Colonic mucosa (tissue), 4 donors: ENCODE data around the gene EIF2AK3. TPM values are rescaled to one million over a fixed set of nuclear protein-coding genes. Genes with fewer than 3 reads are reported as not detected.
"Not testable (repeated sequence)": the region's sequence is repeated elsewhere in the genome, so short reads cannot be mapped to it uniquely, and the experiment has no call there.

Experiments
- DNase-seq: peaks from one replicate; pipeline ENCODE4 v3.0.0-alpha.2; 2020
- H3K27ac ChIP-seq: fragments of 200-600 bp; one replicate; pipeline ENCODE4 v1.8.0; 2021
- H3K27me3 ChIP-seq: fragments of 200-600 bp; one replicate; pipeline ENCODE4 v1.8.0; 2021
- H3K36me3 ChIP-seq: fragments of 200-600 bp; one replicate; pipeline ENCODE4 v1.8.0; 2021
- H3K4me1 ChIP-seq: fragments of 200-600 bp; one replicate; pipeline ENCODE4 v1.8.0; 2021; ENCODE audit warnings: mild to moderate bottlenecking
- H3K4me3 ChIP-seq: fragments of 200-600 bp; one replicate; pipeline ENCODE4 v1.8.0; 2021
- H3K9ac ChIP-seq, 2 donors: one replicate each; pipeline ENCODE4 v1.7.0; 2013; ENCODE audit warnings: control low read depth in 2 of 2, low read depth in 2 of 2, low read length in 2 of 2
- H3K9me3 ChIP-seq: fragments of 200-600 bp; one replicate; pipeline ENCODE4 v1.8.0; 2021
- intact Hi-C: fragments of 100-400 bp; cut with DNase I; formaldehyde crosslinking; loops from one replicate; pipeline ENCODE4 v1.14.1; 2022
- total RNA-seq, 2 donors: library from RNA; stranded (reverse); fragmentation: NEBNext Ultra II Directional in 1 of 2; extraction: Animal tissue kit (Norgen Biotek cat#: 25700) in 1 of 2; gene quantifications; one replicate each; pipeline ENCODE4 v1.2.1, GENCODE V29; 2021
- TF ChIP-seq, protein P1 (sequence below): fragments of 200-600 bp; IDR thresholded peaks from one replicate; pipeline ENCODE4 v1.8.0; 2022; ENCODE audit warnings: antibody characterized with exemption, mild to moderate bottlenecking
- donor health status: healthy.
- donor health status: DM: no; HTN: no; CAD: no.
- donor health status: DM: no; HTN: no; CAD: no.

Gene EIF2AK3
- total RNA-seq, 2 donors from 2014 or later, result 23.0 to 38.3 TPM

DNA sequence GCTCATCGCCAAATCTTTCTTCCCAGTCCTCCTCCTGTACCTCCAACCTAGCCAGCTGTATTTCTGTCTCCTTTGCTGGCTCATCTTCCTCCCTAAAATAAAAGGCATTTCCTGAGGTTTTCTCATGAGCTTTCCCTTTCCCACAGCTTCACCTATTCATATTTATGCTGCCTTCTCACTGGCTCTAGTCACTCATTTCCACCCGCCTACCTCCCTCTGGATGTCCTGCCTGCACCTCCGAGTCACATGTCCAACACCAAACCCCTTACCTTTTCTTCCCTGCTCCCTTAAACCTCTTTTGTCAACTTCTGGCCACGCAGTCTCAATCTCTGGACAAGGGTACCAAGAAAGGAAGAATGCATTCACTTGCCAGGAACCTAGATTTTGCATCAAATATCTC lies 2.8 kb downstream of the EIF2AK3 start:
- no peaks in the 10 kb centered on the region for H3K27me3 ChIP-seq
- no peaks in the 10 kb centered on the region for H3K4me1 ChIP-seq
- DNase-seq, result no peak
- H3K9me3 ChIP-seq, result no peaks in the 10 kb centered on the region
- intact Hi-C loops, result no loop called here
- H3K4me3 ChIP-seq, result no peak overlapping the region
- peak overlapping the region in 1 of 2 donors; percentile 31 for H3K9ac ChIP-seq
- TF ChIP-seq, protein P1, sequence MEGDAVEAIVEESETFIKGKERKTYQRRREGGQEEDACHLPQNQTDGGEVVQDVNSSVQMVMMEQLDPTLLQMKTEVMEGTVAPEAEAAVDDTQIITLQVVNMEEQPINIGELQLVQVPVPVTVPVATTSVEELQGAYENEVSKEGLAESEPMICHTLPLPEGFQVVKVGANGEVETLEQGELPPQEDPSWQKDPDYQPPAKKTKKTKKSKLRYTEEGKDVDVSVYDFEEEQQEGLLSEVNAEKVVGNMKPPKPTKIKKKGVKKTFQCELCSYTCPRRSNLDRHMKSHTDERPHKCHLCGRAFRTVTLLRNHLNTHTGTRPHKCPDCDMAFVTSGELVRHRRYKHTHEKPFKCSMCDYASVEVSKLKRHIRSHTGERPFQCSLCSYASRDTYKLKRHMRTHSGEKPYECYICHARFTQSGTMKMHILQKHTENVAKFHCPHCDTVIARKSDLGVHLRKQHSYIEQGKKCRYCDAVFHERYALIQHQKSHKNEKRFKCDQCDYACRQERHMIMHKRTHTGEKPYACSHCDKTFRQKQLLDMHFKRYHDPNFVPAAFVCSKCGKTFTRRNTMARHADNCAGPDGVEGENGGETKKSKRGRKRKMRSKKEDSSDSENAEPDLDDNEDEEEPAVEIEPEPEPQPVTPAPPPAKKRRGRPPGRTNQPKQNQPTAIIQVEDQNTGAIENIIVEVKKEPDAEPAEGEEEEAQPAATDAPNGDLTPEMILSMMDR, result no peak
- H3K27ac ChIP-seq, result no peak overlapping the region
- H3K36me3 ChIP-seq, result no peaks in the 10 kb centered on the region

DNA sequence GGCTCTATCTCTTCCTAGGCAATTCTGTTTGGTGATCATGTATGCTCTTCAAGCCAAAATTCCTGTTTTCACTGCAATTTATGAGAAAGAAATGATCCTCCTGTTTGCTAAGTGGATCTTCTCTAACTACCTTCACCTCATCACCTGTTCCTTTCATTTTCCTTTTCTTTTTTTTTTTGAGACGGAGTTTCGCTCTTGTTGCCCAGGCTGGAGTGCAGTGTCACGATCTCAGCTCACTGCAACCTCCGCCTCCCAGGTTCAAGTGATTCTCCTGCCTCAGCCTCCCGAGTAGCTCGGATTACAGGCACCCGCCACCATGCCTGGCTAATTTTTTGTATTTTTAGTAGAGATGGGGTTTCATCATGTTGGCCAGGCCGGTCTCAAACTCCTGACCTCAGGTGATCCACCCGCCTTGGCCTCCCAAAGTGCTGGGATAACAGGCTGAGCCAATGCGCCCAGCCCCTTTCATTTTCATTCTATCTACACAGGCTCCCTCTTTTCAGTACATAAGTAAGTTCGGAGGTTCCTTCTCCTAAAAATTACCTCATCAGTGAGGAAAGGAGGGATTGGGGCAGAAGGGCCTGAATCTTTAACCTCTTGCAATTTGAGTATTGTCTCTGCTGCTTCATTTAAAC lies 3.3 kb downstream of the EIF2AK3 start:
- H3K36me3 ChIP-seq, DNase-seq, intact Hi-C loops, H3K4me3 ChIP-seq, H3K27ac ChIP-seq, H3K4me1 ChIP-seq, H3K27me3 ChIP-seq, H3K9me3 ChIP-seq, H3K9ac ChIP-seq: not testable (repeated sequence)

DNA sequence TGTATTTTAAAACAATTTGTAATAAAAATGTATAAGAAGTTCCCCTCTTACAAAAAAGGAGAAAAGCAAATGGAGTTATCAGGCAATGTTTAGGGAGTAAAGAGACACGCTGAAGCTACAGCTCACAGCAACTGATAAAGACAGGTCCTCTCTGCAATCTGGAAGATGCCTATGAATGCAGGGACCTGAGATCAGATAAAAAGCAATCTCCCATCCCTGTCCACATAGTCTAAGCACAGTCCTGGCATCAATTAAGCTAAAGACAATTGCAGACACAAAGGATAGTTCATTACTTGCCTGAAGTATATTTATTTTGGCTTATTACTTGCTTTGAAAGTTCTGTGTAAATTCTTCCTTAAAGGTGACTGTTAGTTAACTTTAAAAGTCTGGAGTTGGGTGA lies 5.0 kb downstream of the EIF2AK3 start:
- Histone ChIP-seq H3K36me3 (no peaks in the 10 kb centered on the region), H3K4me1 (no peaks in the 10 kb centered on the region), H3K4me3 (no peak overlapping the region), H3K27me3 (no peaks in the 10 kb centered on the region), H3K9me3 (no peaks in the 10 kb centered on the region), H3K27ac (no peak overlapping the region), H3K9ac (no peak overlapping the region)
- TF ChIP-seq, protein P1, result no peak
- intact Hi-C loops, result no loop called here
- DNase-seq, result no peak

DNA sequence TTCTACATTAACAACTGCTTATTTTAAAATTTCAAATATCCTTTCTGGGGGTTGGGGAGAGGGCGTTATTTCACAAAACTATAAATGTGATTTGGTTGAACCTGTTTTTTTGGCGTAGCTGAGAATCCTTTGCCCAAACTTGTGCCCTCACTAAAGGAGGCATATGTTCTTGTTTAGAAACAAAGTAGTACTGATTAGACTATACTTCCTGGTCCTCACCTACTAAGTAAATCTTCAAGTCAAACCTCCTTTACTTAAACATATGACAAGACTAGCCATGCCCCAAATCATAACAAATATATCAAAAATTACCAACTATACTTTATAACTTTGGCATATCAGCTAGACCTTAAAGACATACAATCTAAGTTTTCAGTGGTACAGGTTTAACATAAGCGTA lies 5.8 kb downstream of the EIF2AK3 start:
- no peaks in the 10 kb centered on the region for H3K9me3 ChIP-seq
- intact Hi-C loops, result no loop called here
- H3K9ac ChIP-seq, result no peak overlapping the region
- H3K27me3 ChIP-seq, result no peaks in the 10 kb centered on the region
- no peak overlapping the region for H3K27ac ChIP-seq
- H3K4me1 ChIP-seq, result no peaks in the 10 kb centered on the region
- TF ChIP-seq, protein P1, result no peak
- no peaks in the 10 kb centered on the region for H3K36me3 ChIP-seq
- DNase-seq, result no peak
- no peak overlapping the region for H3K4me3 ChIP-seq

DNA sequence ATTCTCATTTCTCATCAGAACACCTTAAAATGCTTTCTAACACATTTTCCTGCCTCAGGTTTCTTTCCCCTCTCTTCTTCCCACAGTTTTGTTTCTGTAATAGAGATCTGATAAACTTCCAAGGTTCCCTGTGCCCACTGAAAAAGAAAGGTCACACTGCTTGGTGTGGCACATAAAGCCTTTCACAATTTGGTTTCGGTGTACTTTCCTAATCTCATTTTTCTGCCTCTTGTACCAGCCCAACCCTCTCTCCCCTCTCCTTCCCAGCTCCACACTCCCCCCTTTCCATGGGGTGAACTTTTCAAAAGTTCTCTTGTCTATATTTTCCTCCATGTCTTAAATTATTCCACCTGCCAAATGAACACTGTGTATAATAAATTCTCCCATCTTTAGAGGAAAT lies 7.2 kb downstream of the EIF2AK3 start:
- Histone ChIP-seq H3K4me3 (no peak overlapping the region), H3K9me3 (no peaks in the 10 kb centered on the region), H3K27me3 (no peaks in the 10 kb centered on the region), H3K27ac (no peak overlapping the region), H3K4me1 (no peaks in the 10 kb centered on the region), H3K36me3 (no peaks in the 10 kb centered on the region), H3K9ac (no peak overlapping the region)
- intact Hi-C loops, result no loop called here
- TF ChIP-seq, protein P1, result no peak
- no peak for DNase-seq

DNA sequence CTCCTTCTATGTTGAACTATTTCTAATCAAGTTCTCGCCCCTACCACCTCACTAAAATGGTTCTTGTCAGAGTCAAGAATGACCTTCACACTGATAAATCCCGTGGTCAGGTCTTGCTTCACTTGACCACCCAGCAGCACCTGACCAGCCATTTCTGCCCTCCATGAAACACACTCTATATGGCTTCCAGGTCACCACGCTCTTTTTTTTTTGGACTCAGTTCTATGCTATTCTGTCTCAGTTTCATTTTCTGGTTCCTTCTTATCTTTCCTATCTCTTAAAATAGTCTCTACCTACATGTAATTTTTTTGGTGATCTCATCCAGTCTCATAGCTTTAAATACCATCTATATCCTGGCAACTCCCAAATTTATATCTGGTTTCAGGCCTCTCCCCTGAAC lies 11.4 kb downstream of the EIF2AK3 start:
- Histone ChIP-seq H3K36me3 (peaks cover 7% of the 10 kb centered on the region), H3K9ac (no peak overlapping the region), H3K27ac (no peak overlapping the region), H3K4me1 (no peaks in the 10 kb centered on the region), H3K9me3 (no peaks in the 10 kb centered on the region), H3K4me3 (no peak overlapping the region), H3K27me3 (no peaks in the 10 kb centered on the region)
- TF ChIP-seq, protein P1, result no peak
- no peak for DNase-seq
- intact Hi-C loops, result no loop called here
